HepG2 (cell line): Measurements from ENCODE around the gene PROX1. TPM values are rescaled to one million over a fixed set of nuclear protein-coding genes. Genes with fewer than 3 reads are reported as not detected.

Source experiments
- ARHGAP35 ChIP-seq: sonication (generic); formaldehyde crosslinking; IDR thresholded peaks from 2 replicates; pipeline ENCODE4 v1.9.0; 2022; ENCODE audit warnings: mild to moderate bottlenecking, inconsistent platforms, moderate library complexity, missing genetic modification reagents, borderline replicate concordance
- ARID4A ChIP-seq: sonication (generic); formaldehyde crosslinking; IDR thresholded peaks from 2 replicates; pipeline ENCODE4 v1.5.0; 2020; ENCODE audit warnings: mild to moderate bottlenecking, missing genetic modification reagents, borderline replicate concordance
- CSRNP1 ChIP-seq: sonication (generic); formaldehyde crosslinking; IDR thresholded peaks from 2 replicates; pipeline ENCODE4 v1.8.1; 2023; ENCODE audit warnings: mild to moderate bottlenecking, missing genetic modification reagents
- FOXP4 ChIP-seq: sonication (generic); formaldehyde crosslinking; IDR thresholded peaks from 2 replicates; pipeline ENCODE4 v1.4.0; 2020; ENCODE audit warnings: missing genetic modification reagents
- NR2F1 ChIP-seq, 2 experiments: fragments of 450-650 bp in 1 of 2; formaldehyde crosslinking in 1 of 2; IDR thresholded peaks; 2 replicates each; pipeline versions ENCODE4 v1.5.0 to v1.6.1; 2016 to 2020; ENCODE audit warnings: mild to moderate bottlenecking in 1 of 2, missing compliant biosample characterization in 1 of 2, missing genetic modification reagents in 1 of 2, moderate library complexity in 1 of 2
- NR3C1 ChIP-seq: sonication (generic); formaldehyde crosslinking; IDR thresholded peaks from 2 replicates; pipeline ENCODE4 v1.4.0; 2020; ENCODE audit warnings: missing genetic modification reagents
- RFXAP ChIP-seq: sonication (generic); formaldehyde crosslinking; IDR thresholded peaks from 2 replicates; pipeline ENCODE4 v1.4.0; 2020; ENCODE audit warnings: missing genetic modification reagents, borderline replicate concordance
- TFE3 ChIP-seq: IDR thresholded peaks from 2 replicates; pipeline ENCODE4 v1.6.1; 2016
- TGIF2 ChIP-seq: IDR thresholded peaks from 2 replicates; pipeline ENCODE4 v1.6.1; 2016; ENCODE audit warnings: control low read depth, missing compliant biosample characterization
- YY1 ChIP-seq: IDR thresholded peaks from 2 replicates; pipeline ENCODE4 v1.6.1; 2011; ENCODE audit warnings: low read length, low read depth, moderate library complexity, mild to moderate bottlenecking; ENCODE audit not compliant: insufficient read depth, insufficient replicate concordance
- ZBTB7A ChIP-seq: sonication (generic); formaldehyde crosslinking; IDR thresholded peaks from 2 replicates; pipeline ENCODE4 v1.8.0; 2022; ENCODE audit warnings: mild to moderate bottlenecking, missing genetic modification reagents
- ZNF367 ChIP-seq: sonication (generic); formaldehyde crosslinking; IDR thresholded peaks from 2 replicates; pipeline ENCODE4 v1.4.0; 2020; ENCODE audit warnings: missing genetic modification reagents, borderline replicate concordance
- ZNF501 ChIP-seq: sonication (generic); formaldehyde crosslinking; IDR thresholded peaks from 2 replicates; pipeline ENCODE4 v1.5.1; 2020; ENCODE audit warnings: mild to moderate bottlenecking, moderate library complexity, missing genetic modification reagents
- ZNF615 ChIP-seq: sonication (generic); formaldehyde crosslinking; IDR thresholded peaks from 2 replicates; pipeline ENCODE4 v1.5.0; 2020; ENCODE audit warnings: mild to moderate bottlenecking, missing genetic modification reagents, borderline replicate concordance
- ZNF878 ChIP-seq: sonication (generic); formaldehyde crosslinking; IDR thresholded peaks from 2 replicates; pipeline ENCODE4 v1.8.1; 2023; ENCODE audit warnings: mild to moderate bottlenecking, missing genetic modification reagents, moderate library complexity
- polyA plus RNA-seq, 8 experiments: library from polyadenylated mRNA; depleted of rRNA in 3 of 8; stranded (reverse) in 7 of 8; unstranded in 1 of 8; fragments of >200 nt; fragmentation: Illumina TruSeq in 4 of 8; extraction: Trizol in 4 of 8; gene quantifications; 2 replicates each; pipeline versions ENCODE4 v1.2.1 to v1.2.3, GENCODE V29; 2011 to 2016; ENCODE audit warnings: low read depth in 4 of 8, missing spikeins in 1 of 8, mixed read lengths in 1 of 8; ENCODE audit not compliant: insufficient read depth in 1 of 8
- total RNA-seq, 5 experiments: library from RNA; depleted of rRNA; stranded (reverse); fragments of >200 nt; fragmentation: Illumina TruSeq; extraction: Trizol; gene quantifications; 2 replicates each; pipeline ENCODE4 v1.2.3, GENCODE V29; 2016; ENCODE audit warnings: low read depth in 1 of 5
- TF ChIP-seq, protein P1 (sequence below): sonication (generic); formaldehyde crosslinking; IDR thresholded peaks from 2 replicates; pipeline ENCODE4 v1.4.0; 2020; ENCODE audit warnings: missing genetic modification reagents

PROX1 gene
- total and polyA plus RNA-seq, 2 of the 13 experiments (the other 11 are each of a cell fraction or from before 2014, with no cell fraction given), result 12.3 to 30.2 TPM

- TF ChIP-seq, protein P1, sequence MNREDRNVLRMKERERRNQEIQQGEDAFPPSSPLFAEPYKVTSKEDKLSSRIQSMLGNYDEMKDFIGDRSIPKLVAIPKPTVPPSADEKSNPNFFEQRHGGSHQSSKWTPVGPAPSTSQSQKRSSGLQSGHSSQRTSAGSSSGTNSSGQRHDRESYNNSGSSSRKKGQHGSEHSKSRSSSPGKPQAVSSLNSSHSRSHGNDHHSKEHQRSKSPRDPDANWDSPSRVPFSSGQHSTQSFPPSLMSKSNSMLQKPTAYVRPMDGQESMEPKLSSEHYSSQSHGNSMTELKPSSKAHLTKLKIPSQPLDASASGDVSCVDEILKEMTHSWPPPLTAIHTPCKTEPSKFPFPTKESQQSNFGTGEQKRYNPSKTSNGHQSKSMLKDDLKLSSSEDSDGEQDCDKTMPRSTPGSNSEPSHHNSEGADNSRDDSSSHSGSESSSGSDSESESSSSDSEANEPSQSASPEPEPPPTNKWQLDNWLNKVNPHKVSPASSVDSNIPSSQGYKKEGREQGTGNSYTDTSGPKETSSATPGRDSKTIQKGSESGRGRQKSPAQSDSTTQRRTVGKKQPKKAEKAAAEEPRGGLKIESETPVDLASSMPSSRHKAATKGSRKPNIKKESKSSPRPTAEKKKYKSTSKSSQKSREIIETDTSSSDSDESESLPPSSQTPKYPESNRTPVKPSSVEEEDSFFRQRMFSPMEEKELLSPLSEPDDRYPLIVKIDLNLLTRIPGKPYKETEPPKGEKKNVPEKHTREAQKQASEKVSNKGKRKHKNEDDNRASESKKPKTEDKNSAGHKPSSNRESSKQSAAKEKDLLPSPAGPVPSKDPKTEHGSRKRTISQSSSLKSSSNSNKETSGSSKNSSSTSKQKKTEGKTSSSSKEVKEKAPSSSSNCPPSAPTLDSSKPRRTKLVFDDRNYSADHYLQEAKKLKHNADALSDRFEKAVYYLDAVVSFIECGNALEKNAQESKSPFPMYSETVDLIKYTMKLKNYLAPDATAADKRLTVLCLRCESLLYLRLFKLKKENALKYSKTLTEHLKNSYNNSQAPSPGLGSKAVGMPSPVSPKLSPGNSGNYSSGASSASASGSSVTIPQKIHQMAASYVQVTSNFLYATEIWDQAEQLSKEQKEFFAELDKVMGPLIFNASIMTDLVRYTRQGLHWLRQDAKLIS (CRISPR knock-in tag), result no peak
- TF ChIP-seq ARHGAP35 (no peak), TGIF2 (no peak), ZNF501 (CRISPR knock-in tag) (no peak), ZBTB7A (CRISPR knock-in tag) (no peak), ZNF615 (CRISPR knock-in tag) (no peak), RFXAP (CRISPR knock-in tag) (no peak), FOXP4 (CRISPR knock-in tag) (peak; percentile 43; the same call in 1 of the 2 replicates), ZNF367 (CRISPR knock-in tag) (no peak), NR3C1 (CRISPR knock-in tag) (no peak), ARID4A (CRISPR knock-in tag) (no peak), TFE3 (CRISPR knock-in tag) (no peak), CSRNP1 (CRISPR knock-in tag) (no peak), ZNF878 (CRISPR knock-in tag) (no peak), YY1 (no peak), NR2F1 (CRISPR knock-in tag; IDR thresholded peaks at IDR 0.05) (0 out of 4 replicates have a peak, but pooled peaks of 1 of the 2 experiments have one; percentile 29)
These were observed 81.2 kb downstream of the PROX1 start (continued) for GRCh38 chr1:214068979-214069378.
